ENCODE results near the gene OSCP1.

DNA sequence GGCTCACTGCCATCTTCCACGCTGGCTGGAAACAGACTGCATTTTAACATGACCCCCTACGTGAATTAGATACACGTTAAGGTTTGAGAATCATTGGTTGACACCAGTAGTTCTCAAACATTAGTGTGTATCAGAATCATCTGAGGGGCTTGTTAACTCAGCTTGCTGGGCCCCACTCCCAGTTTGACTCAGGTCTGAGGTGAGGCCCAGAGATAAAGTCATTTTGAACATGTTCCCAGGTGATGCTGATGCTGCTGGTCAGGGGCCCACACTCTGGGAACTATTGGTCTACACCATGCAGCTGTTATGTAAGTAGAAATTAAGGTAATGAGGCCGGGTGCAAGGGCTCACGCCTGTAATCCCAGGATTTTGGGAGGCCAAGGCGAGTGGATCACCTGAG, 53.9 kb downstream of the OSCP1 start:
- TF ChIP-seq USF2 (IDR thresholded peaks at IDR 0.05; ENCODE audit: borderline replicate concordance, low read depth, low read length) (no peak), EP300 (IDR thresholded peaks at IDR 0.05; ENCODE audit: borderline replicate concordance in 1 of 2, low read depth in 1 of 2, low read length in 1 of 2) (no peak), FOSL2 (IDR thresholded peaks at IDR 0.05; ENCODE audit: borderline replicate concordance, low read depth) (no peak), RCOR1 (IDR thresholded peaks at IDR 0.05; ENCODE audit: low read length) (no peak), TEAD4 (IDR thresholded peaks at IDR 0.05; ENCODE audit: borderline replicate concordance, insufficient read depth) (no peak), RXRA (IDR thresholded peaks at IDR 0.05; ENCODE audit: borderline replicate concordance, low read depth) (no peak)
- TF ChIP-seq, protein P1, sequence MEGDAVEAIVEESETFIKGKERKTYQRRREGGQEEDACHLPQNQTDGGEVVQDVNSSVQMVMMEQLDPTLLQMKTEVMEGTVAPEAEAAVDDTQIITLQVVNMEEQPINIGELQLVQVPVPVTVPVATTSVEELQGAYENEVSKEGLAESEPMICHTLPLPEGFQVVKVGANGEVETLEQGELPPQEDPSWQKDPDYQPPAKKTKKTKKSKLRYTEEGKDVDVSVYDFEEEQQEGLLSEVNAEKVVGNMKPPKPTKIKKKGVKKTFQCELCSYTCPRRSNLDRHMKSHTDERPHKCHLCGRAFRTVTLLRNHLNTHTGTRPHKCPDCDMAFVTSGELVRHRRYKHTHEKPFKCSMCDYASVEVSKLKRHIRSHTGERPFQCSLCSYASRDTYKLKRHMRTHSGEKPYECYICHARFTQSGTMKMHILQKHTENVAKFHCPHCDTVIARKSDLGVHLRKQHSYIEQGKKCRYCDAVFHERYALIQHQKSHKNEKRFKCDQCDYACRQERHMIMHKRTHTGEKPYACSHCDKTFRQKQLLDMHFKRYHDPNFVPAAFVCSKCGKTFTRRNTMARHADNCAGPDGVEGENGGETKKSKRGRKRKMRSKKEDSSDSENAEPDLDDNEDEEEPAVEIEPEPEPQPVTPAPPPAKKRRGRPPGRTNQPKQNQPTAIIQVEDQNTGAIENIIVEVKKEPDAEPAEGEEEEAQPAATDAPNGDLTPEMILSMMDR (IDR thresholded peaks at IDR 0.05), result no peak

All from SK-N-SH (cell line).